ENCODE results near the gene TKFC.
"Not testable (repeated sequence)": the region's sequence is repeated elsewhere in the genome, so short reads cannot be mapped to it uniquely, and the experiment has no call there.

Gene TKFC

GRCh38 chr11:61368646-61369045 is 35.6 kb downstream of the TKFC start:
- no peak for DNase-seq (ENCODE audit: low spot score)

- no peak for DNase-seq (ENCODE audit: low spot score)
Measured at GRCh38 chr11:61369372-61370348, 36.6 kb downstream of the TKFC start.

GRCh38 chr11:61370349-61371005 is 37.4 kb downstream of the TKFC start:
- DNase-seq (ENCODE audit: low spot score): no peak

GRCh38 chr11:61372659-61373420 is 39.8 kb downstream of the TKFC start:
- no peak for DNase-seq (ENCODE audit: low spot score)

- DNase-seq (ENCODE audit: low spot score): no peak
Measured at GRCh38 chr11:61375761-61376108, 42.7 kb downstream of the TKFC start.

GRCh38 chr11:61377461-61378160 is 44.6 kb downstream of the TKFC start:
- DNase-seq (ENCODE audit: low spot score): no peak

- DNase-seq (ENCODE audit: low spot score): no peak
Measured at GRCh38 chr11:61378713-61379313, 45.8 kb downstream of the TKFC start.

- no peak for DNase-seq (ENCODE audit: low spot score)
Measured at GRCh38 chr11:61380884-61381283, 47.9 kb downstream of the TKFC start.

GRCh38 chr11:61383859-61384258 is 50.8 kb downstream of the TKFC start:
- DNase-seq (ENCODE audit: low spot score): not testable (repeated sequence)

- DNase-seq (ENCODE audit: low spot score): no peak
Measured at GRCh38 chr11:61384271-61385242, 51.5 kb downstream of the TKFC start.

- DNase-seq (ENCODE audit: low spot score): no peak
Measured at GRCh38 chr11:61390161-61390560, 57.1 kb downstream of the TKFC start.

GRCh38 chr11:61392981-61393595 is 60.1 kb downstream of the TKFC start:
- peak; percentile 7 for DNase-seq (ENCODE audit: low spot score)

Data from CD4-positive, alpha-beta T cell treated with Interleukin-15 for 4 hours (primary cell).